Epithelial cell of prostate (primary cell): ENCODE results near the gene ARHGDIA.
A peak's percentile ranks its signal among the peaks of the same experiment; 100 is the strongest.

Source experiments
- DNase-seq: peaks from one replicate; pipeline ENCODE4 v3.0.0-alpha.2; 2011; ENCODE audit warnings: low read depth, low spot score
- H3K27ac ChIP-seq: fragments of 450-650 bp; 2 replicates; pipeline ENCODE4 v1.5.1; 2017; ENCODE audit warnings: mild to moderate bottlenecking

The ARHGDIA gene

DNA sequence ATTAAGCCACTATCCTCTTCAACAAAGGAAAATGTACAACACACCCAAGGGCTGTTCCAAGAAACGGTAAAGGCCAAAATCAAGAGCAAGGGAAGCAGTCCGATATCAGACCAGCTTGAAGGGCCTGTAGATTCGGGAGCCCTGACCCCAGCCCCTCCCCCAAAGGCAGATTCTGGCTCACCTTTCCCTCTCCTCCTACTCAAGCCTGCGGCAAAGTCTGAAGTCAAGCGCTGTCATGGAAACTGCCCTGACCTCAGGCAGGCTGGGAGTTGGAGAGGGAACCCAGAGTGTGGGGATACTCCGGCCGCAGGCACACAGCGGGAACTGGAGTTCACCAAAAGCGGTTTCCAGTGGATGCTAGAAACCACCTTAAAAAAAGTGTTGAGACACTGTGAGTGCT, 18.5 kb upstream of the ARHGDIA start:
- H3K27ac ChIP-seq = no peak overlapping the region
- DNase-seq = no peak

DNA sequence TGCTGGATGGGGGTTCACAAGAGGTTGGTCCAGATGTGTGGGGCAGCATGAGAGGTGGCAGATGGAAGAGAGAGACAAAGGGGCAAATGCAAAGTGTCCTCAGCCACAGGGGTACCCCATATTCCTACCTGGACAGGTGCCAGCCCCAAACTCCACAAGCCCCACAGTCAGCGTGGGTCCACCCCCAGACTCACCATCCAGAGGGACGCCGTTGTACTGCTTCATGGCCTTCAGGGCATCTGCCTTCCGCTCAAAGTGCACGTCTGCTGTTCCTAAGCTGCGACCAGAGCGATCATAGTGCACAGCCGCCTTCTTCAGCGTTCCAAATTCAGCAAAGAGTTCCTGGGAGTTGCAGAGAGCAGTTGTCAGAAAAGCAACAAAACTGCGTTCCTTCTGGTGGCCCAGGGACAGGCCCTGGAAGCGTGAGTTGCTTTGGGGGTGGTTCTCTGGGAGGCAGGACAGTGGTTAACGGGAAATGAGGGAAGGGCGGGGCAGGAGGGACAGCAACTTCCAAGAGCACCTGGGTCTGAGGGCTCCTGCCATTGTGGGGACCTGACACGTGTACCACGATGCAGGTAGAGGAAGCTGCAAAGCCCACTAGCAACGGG, 18.0 kb upstream of the ARHGDIA start:
- H3K27ac ChIP-seq = no peak overlapping the region
- DNase-seq = no peak

DNA sequence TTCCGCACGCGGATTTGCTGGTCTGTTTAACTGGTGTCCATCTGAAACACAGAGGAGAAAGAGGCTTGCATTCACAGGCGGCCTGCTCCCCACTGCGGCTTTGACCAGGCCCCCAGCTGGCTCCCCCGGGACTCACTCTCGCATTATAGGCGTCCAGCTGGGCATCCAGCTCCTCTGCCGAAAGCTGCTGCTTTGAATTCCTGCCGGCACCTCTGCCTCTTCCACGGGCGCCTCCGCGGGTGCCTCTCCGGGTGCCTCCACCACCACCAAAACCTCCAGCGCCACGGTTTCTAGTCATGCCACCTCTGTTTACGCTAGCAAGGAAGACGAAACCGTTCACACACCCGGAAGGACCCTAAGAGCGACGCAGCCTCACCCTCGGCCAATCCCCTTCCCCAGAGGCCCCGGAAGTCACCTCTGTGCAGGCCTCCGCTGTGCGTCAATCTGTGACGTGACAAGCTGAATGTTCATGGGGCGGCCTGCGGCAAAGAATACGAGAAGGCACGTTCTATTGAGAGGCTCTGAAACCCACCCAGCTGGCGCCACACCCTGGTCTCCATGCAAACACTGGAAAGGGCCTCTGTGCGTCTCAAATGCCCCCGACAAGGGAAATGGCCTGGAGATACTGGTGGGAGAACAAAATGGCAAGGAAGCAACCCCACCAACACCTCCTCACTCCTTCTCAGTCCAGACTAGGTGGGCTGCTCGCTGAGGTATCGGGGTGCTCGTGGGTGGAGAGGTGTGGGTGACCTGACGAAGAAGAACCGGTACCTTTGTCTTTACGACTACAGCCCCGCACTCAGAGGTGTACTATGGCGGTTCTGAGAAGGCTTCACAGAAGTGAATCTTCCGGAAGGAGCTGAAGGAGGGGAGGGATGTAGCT, 17.2 kb upstream of the ARHGDIA start:
- no peak overlapping the region for H3K27ac ChIP-seq

DNA sequence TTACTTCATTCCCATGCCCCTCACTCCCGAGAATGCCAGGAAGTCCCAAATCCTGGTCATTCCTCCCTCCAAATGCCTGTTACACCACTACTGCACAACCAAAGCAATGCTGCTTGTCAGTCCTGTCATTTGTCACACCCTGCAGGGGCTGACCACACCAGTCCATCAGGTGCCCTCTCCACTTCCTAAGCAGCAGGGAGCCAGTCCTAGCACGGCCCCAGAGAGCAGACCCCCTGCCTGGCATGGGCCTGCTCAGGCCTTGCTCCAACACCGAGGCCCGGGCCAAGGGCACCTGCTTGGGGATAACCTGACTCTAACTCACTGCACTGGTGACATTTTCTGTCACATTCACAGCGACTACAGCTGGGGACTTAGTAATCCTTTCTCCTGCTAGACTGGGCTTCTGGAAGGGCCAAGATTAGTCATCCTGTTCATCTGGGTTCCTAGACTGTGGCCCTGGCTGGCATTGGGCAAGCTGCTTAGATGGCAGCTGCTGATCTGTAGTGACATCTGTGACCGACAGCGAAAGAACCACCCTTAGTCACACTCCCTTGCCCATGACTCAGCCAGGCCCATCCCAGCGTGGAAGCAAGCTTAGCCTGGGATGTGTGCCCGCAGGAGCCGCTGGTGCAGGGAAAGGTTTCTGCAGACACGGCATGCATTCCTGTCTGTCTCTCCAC, 14.9 kb upstream of the ARHGDIA start:
- no peak for DNase-seq
- H3K27ac ChIP-seq = peak overlapping the region; percentile 24

More for the DNA sequence above, 17.2 kb upstream of the ARHGDIA start:
- no peak for DNase-seq

DNA sequence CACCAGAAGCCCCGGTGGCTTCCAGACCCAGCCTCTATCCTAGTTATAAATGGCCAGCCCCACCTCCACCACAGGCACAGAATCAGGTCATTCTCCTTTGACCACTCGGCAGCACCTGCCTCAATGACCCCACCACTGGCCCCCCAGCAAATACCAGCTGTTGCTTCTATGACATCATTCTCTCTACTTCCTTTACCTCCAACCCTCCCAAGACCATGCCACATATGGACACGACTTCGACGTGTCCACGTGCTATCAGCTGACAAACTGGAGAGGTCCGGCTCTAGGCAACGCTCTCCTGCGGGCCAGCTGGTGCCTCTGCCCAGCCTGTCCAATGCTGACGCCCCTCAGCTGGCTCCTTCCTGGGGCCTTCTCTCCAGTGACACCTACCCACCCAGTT, 14.3 kb upstream of the ARHGDIA start:
- DNase-seq = no peak
- peak overlapping the region; percentile 24 for H3K27ac ChIP-seq

DNA sequence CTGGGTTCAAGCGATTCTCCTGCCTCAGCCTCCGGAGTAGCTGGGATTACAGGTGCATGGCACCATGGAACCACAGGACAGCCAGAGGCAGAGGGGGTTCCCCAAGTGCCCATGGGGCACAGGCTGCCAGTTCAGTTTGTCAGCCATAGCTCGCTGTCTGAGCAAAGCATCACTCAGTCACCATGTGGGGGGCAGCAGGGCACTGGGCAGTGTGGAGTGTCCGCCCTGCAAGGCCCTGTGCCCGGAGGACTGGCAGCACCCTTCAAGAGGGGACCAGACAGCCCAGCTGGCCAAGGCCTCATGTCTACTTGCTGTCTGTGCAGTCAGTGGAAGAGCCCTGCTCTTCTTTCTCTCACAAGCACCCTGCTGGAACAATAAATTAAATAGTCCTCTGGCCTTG, 13.8 kb upstream of the ARHGDIA start:
- no peak overlapping the region for H3K27ac ChIP-seq
- no peak for DNase-seq

DNA sequence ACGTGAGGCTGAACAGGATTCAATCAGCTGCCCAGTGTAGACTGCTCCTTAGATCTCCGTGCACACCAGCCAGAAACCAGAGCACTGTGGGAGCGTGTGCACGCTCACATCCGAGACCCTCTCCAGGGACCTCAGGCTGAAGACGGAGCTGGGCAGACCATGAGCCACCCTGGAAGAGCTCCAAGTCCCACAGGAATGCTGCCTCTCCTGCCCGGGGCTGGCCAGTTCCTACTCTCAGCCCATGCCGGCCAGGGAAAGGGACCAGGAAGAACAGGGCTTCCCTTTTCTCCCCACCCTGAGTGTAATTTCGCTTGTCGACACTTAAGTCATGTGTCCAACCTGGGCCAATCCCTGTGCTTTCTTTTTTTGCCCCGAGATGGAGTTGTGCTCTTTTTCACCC, 13.4 kb upstream of the ARHGDIA start:
- no peak for DNase-seq
- H3K27ac ChIP-seq = no peak overlapping the region

DNA sequence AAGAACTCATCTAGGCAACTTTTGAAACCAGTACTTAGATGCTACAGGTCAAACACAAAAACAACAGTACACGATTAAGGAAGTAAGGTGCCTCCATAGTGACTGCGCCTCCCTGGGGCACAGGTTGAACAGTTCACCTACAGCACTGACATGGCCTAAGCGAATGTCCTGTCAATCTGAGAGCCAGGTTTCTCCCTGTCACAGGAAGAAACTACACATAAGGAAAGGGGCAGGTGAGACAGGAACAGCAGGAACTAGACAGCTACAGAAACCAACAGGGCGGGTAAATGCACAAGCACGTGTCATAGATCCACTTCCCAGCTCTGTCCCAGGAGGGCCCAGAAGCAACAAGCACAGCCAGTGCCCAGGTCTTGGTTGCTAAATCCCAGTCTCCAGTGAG, 8.0 kb upstream of the ARHGDIA start:
- H3K27ac ChIP-seq = peak overlapping the region; percentile 48
- no peak for DNase-seq

DNA sequence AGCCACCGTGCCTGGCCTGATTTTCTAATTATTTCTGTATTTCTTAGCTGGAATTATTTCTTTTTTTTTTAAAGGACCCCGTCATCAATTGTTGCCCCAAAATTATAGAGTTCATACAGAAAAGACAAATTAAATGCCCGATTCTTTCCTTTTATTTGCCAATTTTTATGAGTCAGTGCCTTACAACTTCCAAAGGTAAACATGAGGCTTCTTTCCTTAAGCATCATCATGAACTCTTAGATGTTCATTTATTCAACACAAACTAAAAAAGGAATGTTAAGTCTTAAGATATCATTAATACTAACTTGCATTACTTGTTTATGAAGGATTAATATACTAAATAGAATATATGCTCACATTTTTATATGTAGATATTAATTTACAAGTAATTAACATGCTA, 7.2 kb upstream of the ARHGDIA start:
- H3K27ac ChIP-seq = no peak overlapping the region
- DNase-seq = no peak

DNA sequence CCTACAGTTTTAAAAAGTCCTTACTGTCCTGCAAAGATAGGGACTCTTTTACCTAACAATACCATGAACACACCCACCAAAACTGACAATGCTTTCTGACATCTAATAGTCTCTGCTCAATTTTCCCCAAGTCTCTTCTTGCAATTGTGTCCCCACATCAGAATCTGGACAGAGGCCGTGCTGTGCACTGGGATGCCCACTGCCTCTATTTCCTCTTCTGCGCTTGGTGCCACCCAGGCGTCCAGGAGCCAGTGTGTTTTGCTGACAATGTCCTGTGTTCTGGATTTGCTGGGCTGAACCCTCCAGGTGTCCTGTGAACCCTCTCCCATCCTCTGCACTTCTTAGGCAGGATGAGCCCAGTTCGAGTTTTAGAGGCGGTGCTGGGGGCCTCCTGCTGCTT, 6.4 kb upstream of the ARHGDIA start:
- DNase-seq = no peak
- H3K27ac ChIP-seq = no peak overlapping the region

DNA sequence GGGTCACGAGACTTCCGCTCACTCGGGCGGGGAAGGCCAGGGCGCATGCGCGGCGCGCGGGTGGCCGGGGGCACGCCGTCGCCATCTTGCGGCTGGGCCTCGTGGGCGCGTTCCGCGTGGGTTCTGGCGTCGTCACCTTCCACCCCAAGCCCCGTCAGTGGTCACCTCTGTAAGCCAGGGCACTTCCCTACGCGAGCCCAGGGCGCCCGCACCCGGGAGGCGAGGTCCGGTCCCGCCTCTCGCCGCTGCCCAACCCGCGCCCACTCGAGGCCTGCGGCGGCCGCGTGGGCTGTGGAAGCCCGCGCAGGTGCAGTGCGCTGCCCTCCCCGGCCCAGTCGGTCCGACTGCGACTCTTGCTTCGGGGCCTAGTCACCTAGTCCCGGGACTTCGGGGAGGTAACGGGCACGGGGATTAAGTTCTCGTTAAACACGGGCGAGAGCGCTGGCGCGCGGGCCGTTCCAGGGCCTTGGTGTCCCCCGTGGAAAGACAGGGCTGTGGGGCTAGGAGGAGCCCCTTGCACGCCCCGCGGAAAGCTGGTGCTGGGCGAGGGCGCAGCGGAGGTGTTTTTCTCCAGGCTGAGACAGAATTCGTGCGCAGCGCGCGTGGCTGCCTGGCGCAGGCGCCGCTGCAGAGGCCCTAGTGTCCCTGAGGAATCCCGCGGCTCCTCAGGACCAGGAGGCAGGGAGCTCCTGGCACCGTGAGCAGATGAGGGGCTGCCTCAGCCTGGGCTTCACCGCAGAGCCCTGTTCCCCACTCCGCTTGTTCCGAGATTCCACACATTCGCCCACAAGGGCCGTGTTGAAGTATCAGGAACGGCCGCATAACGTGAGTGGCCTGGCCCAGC, 472 bp upstream of the ARHGDIA start:
- DNase-seq = no peak
- peak overlapping the region; percentile 98 for H3K27ac ChIP-seq

DNA sequence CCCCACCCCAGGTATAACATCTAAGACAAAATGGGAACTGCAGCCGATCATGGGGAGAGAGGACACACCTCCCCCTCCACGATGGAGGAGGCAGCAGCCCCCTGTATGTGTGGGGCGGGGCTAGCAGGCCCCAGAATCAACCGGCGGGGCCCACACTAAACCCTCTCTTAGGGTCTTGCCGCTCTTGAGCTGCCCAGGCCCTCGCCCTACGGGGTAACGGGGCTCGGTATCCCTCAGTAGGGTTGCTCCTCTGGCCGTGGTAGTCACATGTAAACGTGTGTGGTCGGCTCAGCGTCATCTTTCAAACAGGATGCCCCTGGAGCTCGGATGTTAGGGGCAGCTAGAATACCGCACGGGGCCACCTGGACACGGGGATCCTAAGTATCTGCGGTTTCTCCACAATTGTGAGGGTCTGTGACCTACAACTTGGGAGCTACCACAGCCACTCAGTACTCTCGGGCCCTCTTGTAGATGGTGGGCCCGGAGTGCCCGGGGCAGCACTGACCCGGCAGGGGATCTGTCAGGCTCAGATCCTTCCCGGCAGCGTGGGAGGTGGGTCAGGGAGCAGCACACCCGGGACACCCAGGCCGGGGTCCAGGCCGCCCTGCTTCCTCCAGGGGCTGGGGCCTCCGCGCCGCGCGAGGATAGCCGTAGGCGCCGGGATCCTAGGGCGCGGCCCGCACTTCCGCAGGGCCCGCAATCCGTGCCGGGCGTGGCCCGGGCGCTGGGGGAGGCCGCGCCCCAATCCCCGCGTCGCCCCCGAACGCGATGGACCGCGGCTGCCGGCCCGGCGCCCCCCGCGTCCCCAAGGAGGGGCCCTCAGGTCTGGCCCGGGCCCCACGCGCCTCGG, 781 bp downstream of the ARHGDIA start:
- DNase-seq = no peak
- peak overlapping the region; percentile 98 for H3K27ac ChIP-seq

DNA sequence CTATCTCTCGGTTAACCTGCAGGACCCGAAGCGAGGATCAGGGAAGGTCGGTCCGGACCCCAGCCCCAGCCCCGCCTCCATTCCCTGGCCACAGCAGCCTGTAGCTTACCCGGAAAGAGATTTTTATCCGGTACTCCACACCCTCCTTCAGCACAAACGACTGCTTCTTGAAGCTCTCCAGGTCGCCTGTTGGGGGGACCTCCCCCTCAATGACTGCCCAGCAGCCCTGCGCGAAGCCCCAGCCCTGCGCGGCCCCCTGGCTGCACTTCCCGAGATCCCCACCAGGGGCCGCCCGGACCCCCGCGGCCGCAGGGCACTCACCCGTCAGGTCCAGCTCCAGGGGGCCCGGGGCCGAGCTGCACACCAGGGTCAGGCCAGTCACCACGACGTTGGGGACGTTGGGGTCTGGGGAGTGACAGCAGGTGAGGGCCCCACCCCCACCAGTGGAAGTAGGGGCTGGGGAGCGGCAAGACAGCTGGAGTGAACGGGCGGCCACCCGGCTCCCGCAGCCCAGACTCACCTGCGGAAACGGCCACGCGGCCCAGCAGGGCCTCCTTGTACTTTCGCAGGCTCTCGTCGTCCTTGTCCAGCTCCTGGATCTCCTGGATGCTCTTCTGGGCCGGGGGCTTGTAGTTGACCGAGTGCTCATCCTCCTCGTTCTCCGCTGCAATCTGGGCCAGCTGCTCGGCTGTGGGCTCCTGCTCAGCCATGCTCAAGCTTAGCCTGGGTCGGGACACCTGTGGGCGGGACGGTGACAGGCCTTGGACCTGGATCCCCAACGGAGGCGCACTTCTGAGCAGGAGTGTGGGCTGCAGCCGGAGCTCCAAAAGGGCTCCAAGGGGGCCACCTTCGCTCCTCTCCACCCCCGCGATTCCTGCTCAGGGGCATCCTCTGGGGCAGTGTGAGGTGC, 1.7 kb downstream of the ARHGDIA start:
- peak overlapping the region; percentile 98 for H3K27ac ChIP-seq
- DNase-seq = no peak

DNA sequence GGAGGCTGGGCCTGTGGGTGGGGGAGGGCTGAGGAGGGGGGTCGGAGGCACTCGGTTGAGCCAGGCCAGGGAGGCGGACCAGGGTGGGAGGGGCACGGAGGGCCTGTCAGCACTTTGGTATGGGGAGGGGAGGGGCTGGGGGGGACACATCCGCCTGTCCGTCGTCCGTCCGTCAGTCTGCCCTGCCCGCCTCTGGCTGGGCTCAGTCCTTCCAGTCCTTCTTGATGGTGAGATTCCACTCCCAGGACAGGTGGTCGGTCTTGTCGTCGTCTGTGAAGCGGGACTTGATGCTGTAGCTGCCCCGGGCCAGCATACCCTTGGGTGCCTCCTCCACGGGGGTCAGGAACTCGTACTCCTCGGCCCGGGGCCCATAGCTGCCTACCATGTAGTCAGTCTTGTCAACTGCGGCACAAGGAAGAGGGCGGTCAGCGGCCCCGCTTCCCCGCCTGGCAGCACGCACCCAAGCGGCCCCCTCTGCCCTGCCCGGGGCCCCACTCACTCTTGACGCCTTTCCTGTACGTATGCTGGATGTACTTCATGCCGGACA, 2.4 kb downstream of the ARHGDIA start:
- DNase-seq = no peak
- H3K27ac ChIP-seq = peak overlapping the region; percentile 98

DNA sequence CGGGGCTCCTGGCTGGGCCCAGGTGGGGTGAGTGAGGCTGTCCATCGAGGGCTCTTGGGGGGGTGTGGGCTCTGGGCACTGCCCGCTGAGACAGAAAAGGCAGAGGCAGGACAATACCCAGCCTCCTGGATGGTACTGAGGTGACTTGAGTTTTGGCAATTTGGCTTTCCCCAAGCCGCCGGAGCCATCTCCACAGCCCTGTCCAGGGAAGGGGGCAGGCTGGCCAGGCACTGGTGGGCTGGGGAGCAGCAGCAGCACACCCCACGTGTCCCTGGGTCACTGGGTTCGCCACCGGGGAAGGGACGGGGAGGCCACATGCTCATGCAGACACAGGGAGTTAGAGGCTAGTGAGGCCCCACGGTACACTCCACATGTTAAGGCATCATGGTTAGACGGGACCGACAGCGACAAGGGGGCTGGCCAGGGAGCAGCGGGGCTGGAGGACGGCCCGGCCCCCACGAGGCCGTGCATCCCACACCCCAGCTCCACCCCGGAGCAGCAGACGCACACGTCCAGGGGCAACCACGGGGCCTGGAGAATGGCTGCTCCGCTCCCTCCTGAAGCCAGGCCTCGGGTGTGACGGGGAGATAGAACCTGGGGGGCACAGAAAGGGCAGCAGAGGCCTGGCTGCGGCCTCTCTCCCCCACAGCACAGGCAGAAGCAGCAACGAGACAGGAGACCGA, 3.0 kb downstream of the ARHGDIA start:
- H3K27ac ChIP-seq = peak overlapping the region; percentile 98
- DNase-seq = no peak

DNA sequence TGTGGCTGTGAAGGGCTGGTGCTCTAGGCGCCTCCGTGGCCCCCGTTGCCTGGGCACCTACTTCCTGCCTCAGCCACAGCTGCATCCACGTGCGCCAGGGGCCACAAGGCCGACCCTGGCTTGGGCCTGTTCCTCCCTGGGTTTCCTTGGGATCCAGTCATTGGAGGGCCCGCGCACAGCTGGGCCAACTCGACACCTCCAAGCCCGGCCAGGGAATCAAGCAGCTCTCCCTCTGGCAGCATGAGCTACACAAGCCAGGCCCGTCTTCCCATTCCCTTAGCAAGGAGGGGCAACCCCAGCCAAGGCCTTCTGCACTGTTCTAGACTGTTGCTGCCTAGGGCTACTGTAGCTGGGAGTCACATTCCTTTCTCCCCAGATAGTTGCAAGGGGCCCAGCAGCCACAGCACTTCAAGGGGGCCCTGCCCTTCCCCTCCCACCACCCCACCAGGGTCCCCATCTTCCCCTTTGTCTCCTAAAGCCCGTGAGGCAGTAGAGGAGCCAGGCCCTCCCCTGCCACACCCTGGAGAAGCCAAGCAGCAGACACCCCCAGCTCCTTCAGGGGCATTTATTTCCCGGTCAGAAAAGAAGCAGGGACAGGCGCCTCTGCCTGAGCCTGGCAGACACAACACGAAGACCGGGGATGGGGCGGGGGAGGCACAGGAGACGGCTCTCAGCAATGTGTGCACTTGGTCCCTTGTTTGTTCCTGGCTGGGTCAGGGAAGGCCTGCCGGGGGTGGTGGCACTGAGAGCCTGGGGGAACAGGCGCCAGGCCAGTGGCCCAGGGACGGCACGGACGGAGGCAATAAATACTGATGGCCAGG, 3.8 kb downstream of the ARHGDIA start:
- no peak for DNase-seq
- H3K27ac ChIP-seq = peak overlapping the region; percentile 98
